GM18526 (cell line): ENCODE measurements around the gene CD6.

ENCODE experiments used
- POLR2A ChIP-seq: IDR thresholded peaks from 3 replicates; pipeline ENCODE4 v1.6.1; 2011; ENCODE audit not compliant: insufficient read length; ENCODE audit errors: extremely low read depth

Gene CD6

DNA sequence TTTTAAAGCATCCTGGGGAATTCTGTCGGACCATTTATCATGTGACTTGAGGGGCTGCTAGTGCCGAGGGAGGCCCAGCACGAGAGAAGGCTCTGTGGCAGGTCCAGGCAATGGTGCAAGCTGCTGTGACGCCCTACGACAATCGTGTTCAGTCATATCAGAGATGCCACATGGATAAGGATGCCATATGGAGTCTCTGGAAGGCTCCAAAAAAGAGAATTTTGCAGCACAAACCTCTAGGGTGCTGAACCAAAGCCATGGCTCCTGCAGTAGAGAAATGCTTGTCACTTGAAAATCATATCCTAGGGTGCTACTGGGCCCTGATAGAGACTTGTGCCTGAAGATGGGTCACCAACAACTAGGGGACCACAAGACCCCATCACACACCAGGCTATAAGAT, 6.7 kb upstream of the CD6 start:
- no peak for TF ChIP-seq POLR2A

DNA sequence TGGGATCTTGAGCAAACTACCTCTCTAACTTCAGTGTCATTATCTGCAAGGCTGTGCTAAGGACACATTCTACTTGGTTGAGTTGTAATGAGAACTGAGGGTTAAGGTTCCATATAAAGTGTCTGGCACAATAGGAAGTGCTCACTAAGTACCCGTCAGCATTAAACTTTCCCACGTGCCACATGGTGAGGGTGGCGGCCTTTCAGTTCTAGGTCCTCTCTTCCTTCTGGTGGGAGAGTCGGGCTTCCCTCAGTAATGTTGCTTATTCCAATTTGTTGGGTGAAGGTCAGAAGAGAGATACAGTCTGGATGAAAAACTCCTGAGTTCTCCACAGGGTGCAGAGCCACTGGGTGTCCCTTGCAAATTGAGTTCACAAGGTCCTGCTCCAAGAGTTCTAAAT, 4.6 kb upstream of the CD6 start:
- no peak for TF ChIP-seq POLR2A

DNA sequence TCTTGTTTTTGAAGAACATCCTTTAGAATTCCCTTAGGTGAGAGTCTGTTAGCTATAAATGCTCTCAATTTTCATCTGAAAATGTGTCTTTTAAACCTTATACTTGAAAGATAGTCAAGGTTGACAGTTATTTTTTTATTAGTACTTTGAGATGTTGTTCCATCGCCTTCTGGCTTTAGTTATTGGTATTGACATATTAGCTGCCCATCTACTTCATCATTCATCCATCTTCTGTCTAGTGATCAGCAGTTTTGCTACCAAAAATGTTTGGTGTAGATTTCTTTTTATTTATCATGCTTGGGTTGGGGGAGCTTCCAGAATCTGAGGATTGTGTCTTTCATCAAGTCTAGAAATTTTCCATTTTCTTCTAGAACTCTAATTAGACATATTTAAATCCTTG, 3.3 kb upstream of the CD6 start:
- TF ChIP-seq POLR2A: no peak

DNA sequence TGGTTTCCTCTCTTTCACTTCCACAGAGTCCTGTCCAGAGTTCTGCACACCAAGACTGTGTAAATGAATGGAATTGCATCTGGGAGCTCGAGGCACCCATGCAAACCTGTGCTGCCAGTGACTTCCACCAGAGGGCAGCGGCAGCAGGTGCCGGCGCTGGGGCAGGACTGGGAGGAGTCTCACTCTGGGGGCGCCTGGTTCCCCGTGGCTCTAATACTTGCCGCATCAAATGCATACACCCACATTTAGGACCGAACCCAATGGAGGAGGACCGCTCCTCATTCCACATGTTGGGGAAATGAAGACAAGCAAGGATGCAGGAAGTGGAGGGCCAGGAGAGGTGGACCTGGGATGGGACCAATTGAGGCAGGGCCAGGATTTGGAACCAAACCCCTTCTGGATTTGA, 1.1 kb upstream of the CD6 start:
- no peak for TF ChIP-seq POLR2A

DNA sequence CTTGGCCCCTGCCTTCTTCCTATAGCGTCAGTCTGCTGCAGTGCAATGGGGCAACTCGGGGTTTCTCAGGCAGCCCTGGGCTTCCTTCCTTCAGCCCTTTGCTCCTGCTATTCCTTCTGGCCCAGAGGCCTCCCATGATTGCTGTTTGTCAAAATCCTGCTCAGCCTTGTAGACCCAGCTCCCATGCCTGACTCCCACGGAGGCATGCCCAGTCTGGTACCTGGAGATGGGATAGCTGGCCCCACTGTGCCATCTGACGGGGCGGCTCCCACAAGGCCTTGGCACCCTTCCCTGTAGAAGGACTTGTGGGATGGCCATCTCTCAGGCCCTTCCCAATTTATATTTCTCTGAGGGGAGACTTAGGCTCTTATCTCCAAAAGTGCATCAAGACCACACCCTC, 590 bp upstream of the CD6 start:
- TF ChIP-seq POLR2A: no peak

DNA sequence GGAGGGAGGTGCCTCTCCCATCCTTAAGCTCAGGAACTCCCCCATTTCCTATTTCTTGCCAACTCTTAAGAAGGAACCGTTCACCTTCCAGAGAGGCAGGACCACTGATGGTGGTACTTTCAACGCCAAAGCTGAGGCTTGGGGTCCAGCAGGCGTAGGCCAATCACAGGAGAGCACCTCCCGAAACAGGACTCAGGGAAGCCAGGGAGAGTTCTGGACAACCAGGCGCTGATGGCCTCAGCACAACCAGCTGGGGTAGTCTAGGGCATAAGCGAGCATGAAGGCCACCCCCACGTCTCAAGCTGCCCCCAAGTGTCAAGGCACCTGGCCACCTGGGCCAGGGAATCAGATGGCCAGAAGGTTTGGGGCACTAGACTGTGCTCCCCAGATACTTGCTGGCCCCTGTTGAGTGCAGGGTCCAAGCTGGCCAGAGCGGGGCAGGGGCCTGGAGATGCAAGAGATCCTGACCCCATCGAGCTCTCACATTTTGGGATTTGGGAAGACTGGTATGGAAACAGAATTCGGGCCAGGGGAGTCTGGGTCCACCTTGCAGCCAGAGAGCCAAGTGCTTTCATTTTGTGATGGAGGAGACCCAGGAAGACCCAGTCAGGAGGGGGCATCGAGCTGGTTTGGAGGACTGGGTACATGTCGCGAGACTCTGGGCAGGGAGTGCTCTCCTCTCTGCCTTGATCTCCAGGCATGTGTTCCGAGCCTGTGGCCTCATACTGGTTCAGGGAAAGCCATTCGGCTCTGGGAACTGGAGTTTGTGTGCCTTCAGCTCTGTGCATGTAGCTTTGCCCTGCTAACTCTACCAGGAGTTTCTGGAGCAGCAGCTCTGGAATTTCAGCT, 926 bp downstream of the CD6 start:
- no peak for TF ChIP-seq POLR2A

DNA sequence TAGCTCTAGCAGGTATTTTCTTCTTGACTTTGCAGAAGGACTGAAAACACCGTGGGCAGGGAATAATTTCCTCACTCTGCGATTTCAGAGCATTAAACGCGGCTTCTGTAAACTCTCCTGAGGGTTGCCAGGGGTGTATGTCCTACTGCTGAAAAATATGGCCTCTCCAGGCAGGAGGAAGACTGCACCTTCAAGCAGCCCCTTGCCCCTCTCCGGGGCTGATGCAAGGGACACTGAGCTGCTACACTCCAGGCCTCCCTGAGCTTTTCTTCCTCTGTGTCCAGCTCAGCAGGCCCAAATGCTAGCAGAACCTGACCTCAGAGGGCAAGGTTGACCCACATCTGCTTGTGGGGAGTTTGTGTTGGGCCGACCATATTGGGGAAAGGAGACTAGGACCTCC, 2.2 kb downstream of the CD6 start:
- no peak for TF ChIP-seq POLR2A

DNA sequence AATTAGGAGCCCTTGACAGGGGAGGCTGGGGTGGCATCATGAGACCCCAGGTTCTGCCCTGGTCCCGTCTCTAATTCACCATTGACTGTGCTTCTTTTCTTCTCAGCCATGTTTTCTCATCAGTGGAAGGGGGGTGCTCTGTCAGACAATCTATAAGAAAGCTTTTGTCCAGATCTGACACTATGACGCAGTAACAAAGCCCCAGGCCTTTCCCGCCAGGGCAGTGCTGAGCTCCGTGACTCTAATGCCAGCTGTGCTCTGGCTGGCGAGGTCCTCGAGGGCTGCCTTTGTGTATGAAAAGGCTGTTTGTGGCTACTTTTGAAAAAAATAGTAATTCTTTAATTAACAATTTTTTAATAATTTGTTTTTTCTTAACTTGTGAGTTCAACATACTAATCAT, 3.2 kb downstream of the CD6 start:
- TF ChIP-seq POLR2A: no peak

DNA sequence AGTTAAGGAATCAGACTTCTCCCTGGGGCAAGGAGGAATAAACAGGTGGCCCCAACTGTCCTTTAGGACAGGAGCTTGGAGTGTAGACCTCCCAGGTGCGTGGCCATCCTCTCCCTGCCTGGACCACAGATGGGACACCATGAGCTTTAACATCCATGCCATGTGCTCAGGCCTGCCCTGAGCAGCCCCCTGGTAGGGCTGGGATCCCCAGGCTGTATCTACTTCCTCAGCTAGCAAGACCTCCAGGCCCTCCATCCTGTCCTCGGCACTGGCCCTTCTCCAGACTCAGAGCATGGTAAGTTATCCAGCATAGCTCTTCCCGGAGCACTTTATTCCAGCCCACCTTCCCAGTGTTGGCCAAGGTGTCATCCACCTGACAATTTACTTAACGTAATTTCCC, 5.7 kb downstream of the CD6 start:
- TF ChIP-seq POLR2A: no peak

DNA sequence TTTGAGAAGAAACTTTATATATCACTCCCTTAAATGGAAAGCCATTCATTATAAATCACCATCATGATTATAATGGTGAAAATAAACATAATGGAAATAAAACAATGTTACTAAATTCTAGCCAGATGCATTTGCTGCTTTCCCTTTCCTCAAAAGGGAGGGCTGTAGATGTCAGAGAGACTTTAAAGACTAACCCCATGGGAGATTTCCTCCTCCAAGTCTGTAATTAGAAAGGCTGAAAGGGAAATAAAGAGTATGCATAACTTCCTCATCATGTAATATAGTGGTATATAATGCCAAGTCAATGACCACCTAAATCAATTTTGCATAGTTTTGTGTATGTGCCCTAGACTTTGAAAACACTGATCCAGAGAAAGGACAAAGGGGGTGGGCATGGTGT, 6.4 kb downstream of the CD6 start:
- TF ChIP-seq POLR2A: no peak

DNA sequence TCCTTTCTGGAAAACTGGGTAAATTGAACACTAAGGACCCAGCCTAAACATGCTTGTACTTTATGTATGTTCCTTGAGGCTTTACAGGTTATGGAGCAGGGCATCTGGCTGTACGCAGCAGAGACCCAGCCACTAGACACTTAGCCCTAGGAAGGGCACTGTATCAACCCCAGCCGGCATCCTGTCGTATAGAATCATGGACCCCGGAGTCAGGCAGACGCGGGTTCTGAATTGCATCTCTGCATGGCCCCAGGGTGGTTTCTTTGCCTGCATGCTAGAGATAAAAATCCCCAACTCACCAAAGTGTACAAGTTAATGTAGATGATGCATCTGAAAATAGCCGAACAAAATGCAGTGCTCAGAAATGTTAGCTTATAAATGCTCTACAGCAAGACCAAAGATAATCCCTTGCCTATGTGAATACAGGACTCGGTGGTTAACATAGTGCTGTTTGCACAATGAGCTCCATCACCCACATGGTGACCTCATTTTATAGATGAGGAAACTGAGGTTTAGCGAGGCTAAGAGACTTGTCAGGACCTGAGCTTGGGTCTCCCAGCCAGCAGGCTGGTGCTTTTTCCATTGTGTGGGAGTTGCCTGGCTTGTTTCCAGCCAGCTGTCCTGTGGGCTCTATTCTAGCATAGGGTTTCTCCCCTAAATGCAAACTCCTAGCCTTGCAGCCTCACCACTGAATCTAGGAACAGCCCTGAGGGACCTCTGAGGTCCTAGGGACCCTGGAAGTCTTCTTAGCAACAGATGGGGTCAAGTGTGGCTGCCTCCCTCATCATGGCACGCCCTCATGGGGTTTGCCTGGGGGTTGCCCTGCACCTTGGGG, 7.3 kb downstream of the CD6 start:
- TF ChIP-seq POLR2A: no peak

DNA sequence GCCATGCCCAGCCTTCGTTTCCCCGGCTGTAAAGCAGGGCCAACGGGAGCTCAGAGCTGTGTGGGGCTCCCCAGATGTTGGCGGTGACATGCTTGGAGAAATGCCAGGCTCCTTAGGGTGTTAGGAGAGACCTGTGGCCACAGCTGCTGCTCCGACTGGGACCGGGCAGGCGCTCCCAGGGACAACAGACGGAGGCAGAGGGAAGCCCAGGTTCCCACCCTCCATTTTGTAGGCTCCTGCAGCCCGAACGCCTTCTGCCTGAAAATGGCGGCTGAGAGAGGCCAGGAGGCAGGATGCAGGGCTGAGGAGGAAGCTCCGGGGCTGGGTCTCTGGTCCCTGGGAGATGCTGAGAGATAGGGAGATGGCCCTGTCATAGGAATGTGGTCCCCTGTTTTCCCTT, 10.0 kb downstream of the CD6 start:
- no peak for TF ChIP-seq POLR2A

DNA sequence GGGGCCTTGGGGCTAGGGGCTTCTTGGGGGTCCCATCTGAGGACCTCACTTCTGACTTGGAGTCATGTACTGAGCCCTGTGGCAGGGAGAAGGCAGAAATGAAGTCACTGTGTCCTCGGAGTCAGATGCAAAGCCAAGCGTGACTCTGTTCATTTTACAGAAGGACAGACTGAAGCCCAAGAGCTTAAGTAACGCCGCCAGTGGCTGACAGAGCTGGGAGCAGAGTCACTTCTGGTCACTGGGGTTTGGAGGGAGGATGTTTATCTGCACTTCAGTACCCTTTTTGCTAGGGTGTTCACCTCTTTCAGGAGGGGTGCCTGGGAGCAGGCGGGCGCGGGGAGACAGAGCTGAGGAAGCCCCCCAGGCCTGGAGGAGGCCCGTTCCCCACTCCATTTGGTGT, 10.7 kb downstream of the CD6 start:
- no peak for TF ChIP-seq POLR2A

DNA sequence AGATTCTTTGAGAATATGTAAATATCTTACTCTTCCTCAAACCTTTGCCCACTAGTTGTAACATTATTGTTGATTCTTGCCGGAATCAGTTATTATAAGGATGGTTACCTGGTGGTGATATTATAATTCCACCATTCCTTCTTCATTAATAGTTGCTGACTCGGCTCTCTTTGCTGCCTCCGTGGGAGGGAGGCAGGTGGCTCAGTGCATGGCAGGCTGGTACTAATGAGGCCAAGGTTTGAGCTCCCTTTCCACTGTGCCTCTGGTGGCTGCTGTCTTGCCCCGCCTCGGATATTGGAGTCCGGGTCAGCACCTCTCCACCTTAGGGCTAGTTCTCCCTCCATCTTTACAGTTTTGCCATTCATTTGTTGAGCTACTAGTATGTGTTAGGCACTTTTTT, 12.7 kb downstream of the CD6 start:
- no peak for TF ChIP-seq POLR2A

DNA sequence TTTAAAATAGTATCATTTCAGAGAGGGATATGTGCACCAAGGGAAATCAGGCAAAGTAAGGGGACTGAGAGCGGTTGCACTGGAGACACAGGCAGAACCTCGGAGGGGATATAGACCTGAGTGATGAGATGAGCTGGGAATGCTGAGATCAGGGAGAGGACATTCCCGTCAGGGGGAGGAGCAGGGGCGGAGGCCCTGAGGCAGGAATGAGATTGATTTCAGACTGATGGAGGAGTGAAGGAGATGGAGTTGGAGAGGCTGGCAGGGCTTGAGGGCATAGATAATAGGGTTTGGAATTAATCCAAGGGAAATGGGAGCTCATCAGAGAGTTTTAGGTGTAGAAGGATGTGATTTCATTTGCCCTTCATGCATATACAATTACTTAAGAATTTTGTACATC, 13.2 kb downstream of the CD6 start:
- no peak for TF ChIP-seq POLR2A

DNA sequence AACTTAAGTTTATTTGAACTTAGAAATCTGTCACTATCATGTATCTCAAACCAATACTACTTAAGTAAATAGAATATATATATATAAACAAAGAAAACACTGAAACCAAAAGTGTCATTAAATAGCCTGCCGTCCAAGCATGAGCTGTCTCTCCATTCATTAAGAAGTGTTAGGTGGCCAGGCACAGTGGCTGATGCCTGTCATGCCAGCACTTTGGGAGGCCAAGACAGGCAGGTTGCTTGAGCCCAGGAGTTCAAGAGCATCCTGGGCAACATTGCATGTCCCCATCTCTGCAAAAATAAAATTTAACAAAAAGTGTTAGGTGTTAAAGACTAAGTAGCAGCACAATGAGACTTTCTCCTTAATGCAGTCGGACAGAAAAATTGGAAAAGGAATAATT, 14.0 kb downstream of the CD6 start:
- TF ChIP-seq POLR2A: no peak

DNA sequence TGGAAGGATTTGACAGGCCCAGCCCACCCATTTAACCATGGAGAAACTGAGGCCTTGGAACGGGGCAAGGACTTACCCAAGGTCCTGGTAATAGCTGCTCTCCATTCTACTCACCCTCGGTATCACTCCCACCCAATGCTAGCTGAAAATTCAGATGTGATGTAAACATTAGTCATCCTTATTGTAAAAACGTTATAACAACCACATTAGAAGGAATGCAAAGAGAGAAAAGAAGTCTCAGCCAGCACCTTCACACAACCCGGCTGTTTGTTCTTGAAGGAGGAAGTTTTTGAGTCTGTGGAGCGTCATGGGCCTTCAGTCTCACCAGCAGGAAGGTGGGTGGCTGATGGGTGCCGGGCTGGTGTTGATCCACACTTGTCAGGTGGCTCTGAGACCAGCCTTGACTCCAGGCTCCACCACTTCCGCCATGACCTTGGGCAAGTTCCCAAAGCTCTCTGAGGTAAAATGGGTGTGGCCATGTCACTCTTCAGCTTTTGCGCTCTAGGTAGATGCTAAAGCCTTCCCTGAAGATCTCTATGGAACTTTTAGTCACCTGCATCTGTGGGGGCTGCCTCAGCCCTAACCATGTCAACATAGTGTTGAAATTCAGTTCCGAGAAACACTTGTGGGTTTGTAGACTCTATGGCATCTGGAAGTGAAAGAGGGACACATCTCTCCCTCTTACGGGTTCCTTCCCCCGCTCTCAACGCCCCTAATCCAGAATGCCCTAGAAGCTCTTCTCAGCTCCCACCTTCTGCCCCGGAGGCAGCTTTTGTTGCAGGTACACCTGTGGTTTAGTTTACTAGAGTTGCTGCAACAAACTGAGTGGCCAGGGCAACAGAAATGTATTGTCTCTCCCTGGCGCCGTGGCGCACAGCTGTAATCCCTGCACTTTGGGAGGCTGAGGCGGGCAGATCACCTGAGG, 14.8 kb downstream of the CD6 start:
- TF ChIP-seq POLR2A: no peak
